GM12801 (cell line): Measurements from ENCODE around the gene LMX1A.

Source experiments
- TF ChIP-seq, protein P1 (sequence below): IDR thresholded peaks from one replicate; pipeline ENCODE4 v1.5.1; 2011; ENCODE audit warnings: control low read depth; ENCODE audit not compliant: insufficient read length; ENCODE audit errors: extremely low read depth

The LMX1A gene

DNA sequence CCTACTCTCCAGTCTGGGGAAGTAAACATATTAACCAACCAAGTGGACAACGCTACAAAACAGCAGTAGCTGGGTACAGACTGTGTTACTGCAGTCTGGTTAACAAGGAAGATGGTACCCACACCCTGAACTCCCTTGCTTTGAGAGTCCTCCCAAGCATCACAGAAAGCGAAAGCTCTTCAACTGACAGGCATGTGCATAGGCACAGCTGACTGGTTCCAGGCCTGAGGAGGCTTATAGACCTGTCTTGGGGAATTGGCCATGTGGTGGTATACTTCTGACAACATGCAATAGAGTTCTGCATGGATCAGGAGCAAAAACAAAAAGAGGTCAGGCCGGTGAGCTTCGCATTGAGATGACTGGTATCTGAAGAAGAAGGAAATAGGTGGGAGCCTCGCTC is 17.4 kb downstream of the LMX1A start:
- TF ChIP-seq, protein P1, sequence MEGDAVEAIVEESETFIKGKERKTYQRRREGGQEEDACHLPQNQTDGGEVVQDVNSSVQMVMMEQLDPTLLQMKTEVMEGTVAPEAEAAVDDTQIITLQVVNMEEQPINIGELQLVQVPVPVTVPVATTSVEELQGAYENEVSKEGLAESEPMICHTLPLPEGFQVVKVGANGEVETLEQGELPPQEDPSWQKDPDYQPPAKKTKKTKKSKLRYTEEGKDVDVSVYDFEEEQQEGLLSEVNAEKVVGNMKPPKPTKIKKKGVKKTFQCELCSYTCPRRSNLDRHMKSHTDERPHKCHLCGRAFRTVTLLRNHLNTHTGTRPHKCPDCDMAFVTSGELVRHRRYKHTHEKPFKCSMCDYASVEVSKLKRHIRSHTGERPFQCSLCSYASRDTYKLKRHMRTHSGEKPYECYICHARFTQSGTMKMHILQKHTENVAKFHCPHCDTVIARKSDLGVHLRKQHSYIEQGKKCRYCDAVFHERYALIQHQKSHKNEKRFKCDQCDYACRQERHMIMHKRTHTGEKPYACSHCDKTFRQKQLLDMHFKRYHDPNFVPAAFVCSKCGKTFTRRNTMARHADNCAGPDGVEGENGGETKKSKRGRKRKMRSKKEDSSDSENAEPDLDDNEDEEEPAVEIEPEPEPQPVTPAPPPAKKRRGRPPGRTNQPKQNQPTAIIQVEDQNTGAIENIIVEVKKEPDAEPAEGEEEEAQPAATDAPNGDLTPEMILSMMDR, result no peak

- TF ChIP-seq, protein P1, result no peak
Observed at GRCh38 chr1:165330483-165330882, 26.0 kb downstream of the LMX1A start.

DNA sequence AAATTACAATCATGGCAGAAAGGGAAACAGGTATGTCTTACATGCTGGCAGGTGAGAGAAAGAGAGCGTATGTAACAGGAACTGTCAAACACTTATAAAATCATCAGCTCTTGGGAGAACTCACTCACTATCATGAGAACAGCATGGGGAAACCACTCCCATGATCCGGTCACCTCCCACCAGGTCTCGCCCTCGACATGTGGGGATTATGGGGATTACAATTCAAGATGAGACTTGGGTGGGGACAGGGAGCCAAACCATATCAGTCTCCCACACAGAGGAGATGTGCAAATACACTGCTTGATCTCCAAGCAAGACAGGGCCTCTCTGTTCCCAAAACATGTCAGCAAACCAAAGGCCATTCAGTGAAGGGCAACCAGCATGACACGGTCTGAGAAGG is 27.4 kb downstream of the LMX1A start:
- TF ChIP-seq, protein P1, result no peak

GRCh38 chr1:165328136-165328535 is 28.4 kb downstream of the LMX1A start:
- TF ChIP-seq, protein P1, result no peak

DNA sequence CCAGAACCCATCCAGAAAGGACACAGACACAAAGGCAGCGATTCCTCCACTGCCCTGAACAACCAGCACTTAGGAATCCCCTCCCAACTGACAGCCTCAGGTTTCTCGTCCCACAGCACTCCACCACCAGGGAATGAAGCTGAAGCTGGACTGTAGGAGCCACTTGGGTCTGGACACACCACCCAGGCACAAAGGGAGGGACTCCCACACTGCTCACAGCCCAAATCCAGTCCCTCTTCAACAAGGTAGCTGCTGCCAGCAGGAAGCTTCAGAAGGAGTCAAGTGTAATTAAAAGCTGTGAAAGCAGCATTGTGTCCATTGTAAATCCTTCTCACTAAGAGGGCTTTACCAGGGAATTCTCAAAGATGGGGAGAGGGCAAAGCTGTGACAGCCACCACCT is 29.0 kb downstream of the LMX1A start:
- TF ChIP-seq, protein P1, result no peak

- TF ChIP-seq, protein P1, result no peak
Observed at GRCh38 chr1:165325460-165326203, 30.9 kb downstream of the LMX1A start.

- TF ChIP-seq, protein P1, result no peak
Observed at GRCh38 chr1:165324050-165324449, 32.5 kb downstream of the LMX1A start.
